A673 (cell line): ENCODE results near the gene TSPAN7. TPM values are rescaled to one million over a fixed set of nuclear protein-coding genes. Genes with fewer than 3 reads are reported as not detected.

Experiments
- BruUV-seq: library from RNA; stranded (reverse); fragments of 400-500 nt; replicated peaks from 2 replicates; lab custom pipeline; 2021; lab: Mats Ljungman, UMichigan
- CTCF ChIA-PET: fragments of 300-600 bp; sonication (Branson Sonifier 250); formaldehyde crosslinking; loops from one replicate; lab custom pipeline; 2022; ENCODE audit warnings: antibody characterized with exemption; lab: Charles Lee
- POLR2A ChIA-PET: fragments of 300-600 bp; sonication (Branson Sonifier 250); formaldehyde crosslinking; loops from one replicate; lab custom pipeline; 2022; ENCODE audit warnings: antibody characterized with exemption; ENCODE audit not compliant: low non-redundant PET; lab: Charles Lee
- DNase-seq: peaks from one replicate; pipeline ENCODE4 v3.0.0-alpha.2; 2015; ENCODE audit warnings: low spot score
- H3K27ac ChIP-seq: fragments of 200-600 bp; sonication (generic); 2 replicates; pipeline ENCODE4 v1.5.1; 2016; ENCODE audit warnings: mixed run types, low read depth, mild to moderate bottlenecking, mixed read lengths, antibody characterized with exemption, low read length; ENCODE audit not compliant: poor library complexity, severe bottlenecking
- H3K27me3 ChIP-seq: fragments of 200-600 bp; sonication (generic); replicated peaks from 2 replicates; pipeline ENCODE4 v1.6.1; 2017; ENCODE audit warnings: mixed run types, low read depth, mild to moderate bottlenecking, mixed read lengths, antibody characterized with exemption, low read length; ENCODE audit not compliant: insufficient read depth, poor library complexity
- H3K36me3 ChIP-seq: fragments of 200-600 bp; sonication (generic); 2 replicates; pipeline ENCODE4 v1.6.1; 2016; ENCODE audit warnings: mixed run types, mild to moderate bottlenecking, mixed read lengths, antibody characterized with exemption, low read length; ENCODE audit not compliant: insufficient read depth, poor library complexity, severe bottlenecking
- H3K4me1 ChIP-seq: fragments of 200-600 bp; sonication (generic); 2 replicates; pipeline ENCODE4 v1.6.1; 2017; ENCODE audit warnings: mixed run types, mild to moderate bottlenecking, mixed read lengths, antibody characterized with exemption, low read length; ENCODE audit not compliant: insufficient read depth, poor library complexity, severe bottlenecking
- H3K4me3 ChIP-seq: fragments of 200-600 bp; sonication (generic); 2 replicates; pipeline ENCODE4 v1.5.1; 2016; ENCODE audit warnings: low read depth, mixed run types, mild to moderate bottlenecking, mixed read lengths, low read length; ENCODE audit not compliant: poor library complexity, severe bottlenecking
- H3K9me3 ChIP-seq: fragments of 200-600 bp; sonication (generic); 2 replicates; pipeline ENCODE4 v1.6.1; 2016; ENCODE audit warnings: mixed run types, low read depth, mild to moderate bottlenecking, mixed read lengths, antibody characterized with exemption, low read length; ENCODE audit not compliant: poor library complexity, severe bottlenecking
- EZH2 ChIP-seq: fragments of 200-600 bp; sonication (generic); IDR thresholded peaks from 2 replicates; pipeline ENCODE4 v1.6.1; 2017; ENCODE audit warnings: borderline replicate concordance, low read depth, mild to moderate bottlenecking, mixed read lengths, antibody characterized with exemption, low read length; ENCODE audit not compliant: poor library complexity, severe bottlenecking
- intact Hi-C: fragments of 100-400 bp; cut with micrococcal nuclease; formaldehyde crosslinking; loops from one replicate; pipeline ENCODE4 v1.10.0; 2022; ENCODE audit not compliant: unreplicated experiment
- total RNA-seq: library from RNA; stranded (reverse); gene quantifications from 2 replicates; pipeline ENCODE4 v1.2.3, GENCODE V29; 2021
- TF ChIP-seq, protein P1 (sequence below): fragments of 300-800, 200-600 bp; sonication (generic); conservative IDR thresholded peaks from 2 replicates; pipeline ENCODE4 v1.5.1; 2017; ENCODE audit warnings: low read depth, mild to moderate bottlenecking, antibody characterized with exemption, low read length, moderate library complexity, mixed read lengths

Gene TSPAN7
- total RNA-seq, 1 experiment from 2014 or later: 0.26 TPM

DNA sequence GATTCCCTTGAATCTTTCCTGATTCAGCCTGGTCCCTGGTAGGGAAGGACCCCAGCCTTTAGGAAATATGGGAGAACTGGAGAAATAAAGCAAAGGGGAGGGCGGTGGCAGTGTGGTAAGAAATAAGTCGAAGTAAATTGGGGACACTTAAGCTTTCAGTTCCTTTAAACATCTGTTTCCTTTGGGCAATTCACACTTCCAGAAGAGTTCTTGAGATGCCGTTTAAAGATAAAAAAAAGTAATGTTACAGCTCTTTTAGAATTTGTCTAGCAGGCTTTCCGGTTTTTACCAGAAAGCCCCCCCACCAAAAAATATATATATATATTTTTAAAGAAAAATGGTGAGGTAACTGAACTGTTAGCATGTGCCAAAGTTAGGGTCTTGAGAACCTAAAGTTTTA is 46.6 kb downstream of the TSPAN7 start:
- no peak overlapping the region for H3K27ac ChIP-seq
- no peaks in the 10 kb centered on the region for H3K9me3 ChIP-seq
- no peak overlapping the region for H3K4me3 ChIP-seq
- ChIA-PET CTCF (no interaction called here), POLR2A (no interaction called here)
- DNase-seq: no peak
- no peaks in the 10 kb centered on the region for H3K36me3 ChIP-seq
- intact Hi-C loops: no loop called here
- H3K27me3 ChIP-seq: peaks cover 7% of the 10 kb centered on the region
- TF ChIP-seq, protein P1, sequence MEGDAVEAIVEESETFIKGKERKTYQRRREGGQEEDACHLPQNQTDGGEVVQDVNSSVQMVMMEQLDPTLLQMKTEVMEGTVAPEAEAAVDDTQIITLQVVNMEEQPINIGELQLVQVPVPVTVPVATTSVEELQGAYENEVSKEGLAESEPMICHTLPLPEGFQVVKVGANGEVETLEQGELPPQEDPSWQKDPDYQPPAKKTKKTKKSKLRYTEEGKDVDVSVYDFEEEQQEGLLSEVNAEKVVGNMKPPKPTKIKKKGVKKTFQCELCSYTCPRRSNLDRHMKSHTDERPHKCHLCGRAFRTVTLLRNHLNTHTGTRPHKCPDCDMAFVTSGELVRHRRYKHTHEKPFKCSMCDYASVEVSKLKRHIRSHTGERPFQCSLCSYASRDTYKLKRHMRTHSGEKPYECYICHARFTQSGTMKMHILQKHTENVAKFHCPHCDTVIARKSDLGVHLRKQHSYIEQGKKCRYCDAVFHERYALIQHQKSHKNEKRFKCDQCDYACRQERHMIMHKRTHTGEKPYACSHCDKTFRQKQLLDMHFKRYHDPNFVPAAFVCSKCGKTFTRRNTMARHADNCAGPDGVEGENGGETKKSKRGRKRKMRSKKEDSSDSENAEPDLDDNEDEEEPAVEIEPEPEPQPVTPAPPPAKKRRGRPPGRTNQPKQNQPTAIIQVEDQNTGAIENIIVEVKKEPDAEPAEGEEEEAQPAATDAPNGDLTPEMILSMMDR: no peak
- no peak for TF ChIP-seq EZH2
- no peaks in the 10 kb centered on the region for H3K4me1 ChIP-seq
- BruUV-seq: no TSS peak

DNA sequence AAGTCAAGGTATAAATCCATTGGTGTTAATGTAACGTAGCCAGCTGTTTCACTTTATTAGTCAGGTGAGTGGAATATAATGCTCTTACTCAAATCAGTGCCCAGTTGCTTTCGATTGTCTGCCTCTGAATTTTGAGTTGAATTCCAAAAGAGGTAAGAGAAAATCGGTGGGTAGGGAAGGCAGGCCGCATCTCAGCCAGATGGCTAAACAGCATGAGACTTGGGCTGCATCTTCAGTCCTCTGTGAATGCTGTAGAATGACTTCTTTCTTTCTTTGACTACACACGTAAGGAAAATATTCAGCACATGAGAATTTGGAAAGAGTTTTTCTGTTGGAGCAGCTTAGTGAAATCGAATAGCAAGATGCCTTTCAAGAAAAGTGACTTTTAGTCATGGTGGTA is 49.5 kb downstream of the TSPAN7 start:
- TF ChIP-seq, protein P1: no peak
- no peak for TF ChIP-seq EZH2
- DNase-seq: no peak
- no peak overlapping the region for H3K4me3 ChIP-seq
- intact Hi-C loops: no loop called here
- H3K4me1 ChIP-seq: no peaks in the 10 kb centered on the region
- no peaks in the 10 kb centered on the region for H3K9me3 ChIP-seq
- CTCF ChIA-PET: no interaction called here
- peaks cover 7% of the 10 kb centered on the region for H3K27me3 ChIP-seq
- POLR2A ChIA-PET: no interaction called here
- no peaks in the 10 kb centered on the region for H3K36me3 ChIP-seq
- no TSS peak for BruUV-seq
- no peak overlapping the region for H3K27ac ChIP-seq

DNA sequence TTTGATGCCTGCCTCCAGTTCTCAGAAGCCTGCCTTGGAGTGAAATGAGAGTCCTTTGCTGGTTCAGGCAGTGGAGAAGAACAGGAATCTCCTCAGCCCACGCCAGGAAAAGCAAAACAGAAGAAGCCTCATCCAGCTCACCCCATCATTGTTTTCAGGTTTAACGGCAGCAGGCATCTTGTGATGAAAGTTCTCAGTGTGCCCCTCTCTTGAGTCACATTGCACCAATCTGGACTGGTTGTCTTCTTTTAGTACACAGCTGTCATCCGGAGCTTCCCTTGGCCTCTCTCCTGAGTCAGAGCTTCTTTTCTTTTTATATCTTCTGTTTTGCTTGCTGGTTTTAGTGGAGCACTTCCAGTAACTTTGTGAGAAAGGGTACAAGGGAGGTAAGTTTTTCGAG is 50.9 kb downstream of the TSPAN7 start:
- no TSS peak for BruUV-seq
- Histone ChIP-seq H3K4me3 (no peak overlapping the region), H3K4me1 (no peaks in the 10 kb centered on the region), H3K27me3 (peaks cover 7% of the 10 kb centered on the region), H3K9me3 (no peaks in the 10 kb centered on the region), H3K36me3 (no peaks in the 10 kb centered on the region), H3K27ac (no peak overlapping the region)
- CTCF ChIA-PET: no interaction called here
- POLR2A ChIA-PET: no interaction called here
- no peak for DNase-seq
- intact Hi-C loops: no loop called here
- no peak for TF ChIP-seq EZH2
- TF ChIP-seq, protein P1: no peak
